ENCODE data around the gene SEC14L1. TPM values are rescaled to one million over a fixed set of nuclear protein-coding genes. Genes with fewer than 3 reads are reported as not detected.

SEC14L1 gene
- total and polyA plus RNA-seq, 2 of the 8 experiments (the other 6 are each of a cell fraction or from before 2014, with no cell fraction given): 27.2 to 74.4 TPM

- Histone ChIP-seq H3K9me3 (ENCODE audit: insufficient read depth in 2 of 2, low read depth in 1 of 2, low read length in 1 of 2) (no peaks in the 10 kb centered on the region), H3K23ac (ENCODE audit: insufficient read length) (no peak overlapping the region), H3K79me1 (ENCODE audit: low read depth, low read length) (peaks cover 2% of the 10 kb centered on the region), H2BK12ac (ENCODE audit: low read depth, low read length) (no peak overlapping the region), H3K36me3 (ENCODE audit: control insufficient read depth in 2 of 4, insufficient read depth in 4 of 4, low read length in 3 of 4) (peaks cover 0 to 17% (median 3%) of the 10 kb centered on the region in 4 experiments; a peak in 6 of 8 replicates), H3K27me3 (replicated peaks in 1 of 4; ENCODE audit: control insufficient read depth in 3 of 4, extremely low read depth in 1 of 4, insufficient read depth in 3 of 4, low read length in 3 of 4) (no peaks in the 10 kb centered on the region), H4K91ac (replicated peaks; ENCODE audit: insufficient read length, low read length) (no peak overlapping the region), H2BK15ac (ENCODE audit: low read length) (no peak overlapping the region), H2BK20ac (ENCODE audit: low read length) (no peak overlapping the region), H2AK5ac (ENCODE audit: low read depth, low read length) (no peak overlapping the region; the same call in 1 of the 2 replicates), H3K23me2 (ENCODE audit: low read depth, low read length) (no peaks in the 10 kb centered on the region), H3K27ac (ENCODE audit: low read depth, low read length) (no peak overlapping the region), H3K4me2 (ENCODE audit: insufficient read depth in 1 of 2, low read depth in 2 of 2, low read length in 2 of 2) (peak overlapping the region in 1 of 2 experiments; percentile 30; a peak in 1 of 4 replicates), H3K18ac (ENCODE audit: extremely low read depth, low read length) (no peak overlapping the region), H4K5ac (ENCODE audit: insufficient read length, low read depth, low read length) (no peak overlapping the region), H4K20me1 (replicated peaks in 1 of 2; ENCODE audit: control insufficient read depth in 1 of 2, insufficient read depth in 2 of 2, low read length in 2 of 2) (peaks cover 0 to 12% of the 10 kb centered on the region in 2 experiments), H3K9ac (replicated peaks in 1 of 4; ENCODE audit: extremely low read depth in 1 of 4, low read depth in 3 of 4, low read length in 3 of 4) (no peak overlapping the region; a peak in 1 of 7 replicates), H2AFZ (ENCODE audit: low read length) (no peak overlapping the region), H3K4ac (replicated peaks; ENCODE audit: insufficient read length, low read depth, low read length) (no peak overlapping the region), H2BK120ac (replicated peaks; ENCODE audit: low read depth, low read length) (no peak overlapping the region), H3K4me1 (replicated peaks in 1 of 4; ENCODE audit: control insufficient read depth in 3 of 4, insufficient read depth in 4 of 4, low read length in 3 of 4) (peaks cover 5 to 16% (median 8%) of the 10 kb centered on the region in 4 experiments; a peak in 6 of 7 replicates), H3K79me2 (ENCODE audit: control insufficient read depth in 1 of 2, insufficient read depth in 2 of 2, low read length in 2 of 2) (peaks cover 0 to 26% of the 10 kb centered on the region in 2 experiments; a peak in 2 of 4 replicates), H3K56ac (replicated peaks; ENCODE audit: insufficient read length, low read depth, low read length) (no peak overlapping the region), H3K14ac (ENCODE audit: insufficient read length) (no peak overlapping the region), H4K8ac (ENCODE audit: extremely low read depth, insufficient read depth, low read length) (no peak overlapping the region), H3K4me3 (ENCODE audit: extremely low read depth in 1 of 4, insufficient read depth in 2 of 4, low read depth in 3 of 4, low read length in 4 of 4) (no peak overlapping the region), H2BK5ac (ENCODE audit: low read depth, low read length) (peak overlapping the region; percentile 10; the same call in 1 of the 2 replicates)
- WGBS, 2 experiments (ENCODE audit: extremely low coverage in 1 of 2, insufficient coverage in 1 of 2, insufficient read length in 1 of 2, insufficient replicate concordance in 2 of 2, low coverage in 1 of 2, low lambda C conversion rate in 2 of 2, missing lambda C conversion rate in 1 of 2): 89% methylated on average over 15 of the region's 15 CpGs; no CpG with 5 or more reads in 1 of the 2 experiments
- TF ChIP-seq SIN3A (conservative IDR thresholded peaks at IDR 0.05 in 1 of 2, IDR thresholded peaks at IDR 0.05 in 1 of 2; ENCODE audit: low read depth in 1 of 2, low read length in 2 of 2) (no peak), ASH2L (IDR thresholded peaks at IDR 0.05; ENCODE audit: low read length) (no peak), KDM5A (IDR thresholded peaks at IDR 0.05; ENCODE audit: low read length) (no peak), ZNF274 (IDR thresholded peaks at IDR 0.05; ENCODE audit: borderline replicate concordance, extremely low read depth, low read length) (no peak)
- DNase-seq (ENCODE audit: low read depth in 1 of 2, low spot score in 2 of 2): no peak
- ChIA-PET CTCF (ENCODE audit: partially characterized antibody) (interaction anchor here (0.6 kb wide), 1 partner anchor 60 kb away, joined by 3 read pairs; no protein-coding TSS in a partner anchor), POLR2A (ENCODE audit: partially characterized antibody) (no interaction called here)
- no peak for FAIRE-seq
These were observed 7.5 kb downstream of the SEC14L1 start for GRCh38 chr17:77148077-77148939.
